Dendritic cell treated with granulocyte-macrophage colony-stimulating factor and Interleukin-4, amounts not matched to agents 40 ng/mL and 50 ng/mL, for 4 days (primary cell): ENCODE results near the gene DGKI.

Source experiments
- H3K27ac Mint-ChIP-seq: one replicate; pipeline ENCODE4 v1.8.0; 2022; ENCODE audit warnings: mild to moderate bottlenecking, mixed read lengths
- H3K27me3 Mint-ChIP-seq: one replicate; pipeline ENCODE4 v1.8.0; 2022; ENCODE audit warnings: mild to moderate bottlenecking, mixed read lengths
- H3K36me3 Mint-ChIP-seq: one replicate; pipeline ENCODE4 v1.8.0; 2022; ENCODE audit warnings: low read depth, mixed read lengths
- H3K4me1 Mint-ChIP-seq: one replicate; pipeline ENCODE4 v1.8.0; 2022; ENCODE audit warnings: low read depth, mixed read lengths
- H3K4me3 Mint-ChIP-seq: one replicate; pipeline ENCODE4 v1.8.0; 2022; ENCODE audit warnings: mild to moderate bottlenecking, moderate library complexity, mixed read lengths
- H3K9me3 Mint-ChIP-seq: one replicate; pipeline ENCODE4 v1.8.0; 2022; ENCODE audit warnings: mixed read lengths
- intact Hi-C: fragments of 100-400 bp; cut with micrococcal nuclease; formaldehyde crosslinking; loops from one replicate; pipeline ENCODE4 v1.15.0; 2022

DGKI gene

GRCh38 chr7:137862358-137862757 is 15.6 kb upstream of the DGKI start:
- Mint-ChIP-seq H3K27me3 (no peaks in the 10 kb centered on the region), H3K27ac (no peak overlapping the region), H3K4me3 (no peak overlapping the region), H3K36me3 (peaks cover 50% of the 10 kb centered on the region), H3K9me3 (peaks cover 8% of the 10 kb centered on the region), H3K4me1 (peaks cover 8% of the 10 kb centered on the region)
- intact Hi-C loops, result no loop called here

DNA sequence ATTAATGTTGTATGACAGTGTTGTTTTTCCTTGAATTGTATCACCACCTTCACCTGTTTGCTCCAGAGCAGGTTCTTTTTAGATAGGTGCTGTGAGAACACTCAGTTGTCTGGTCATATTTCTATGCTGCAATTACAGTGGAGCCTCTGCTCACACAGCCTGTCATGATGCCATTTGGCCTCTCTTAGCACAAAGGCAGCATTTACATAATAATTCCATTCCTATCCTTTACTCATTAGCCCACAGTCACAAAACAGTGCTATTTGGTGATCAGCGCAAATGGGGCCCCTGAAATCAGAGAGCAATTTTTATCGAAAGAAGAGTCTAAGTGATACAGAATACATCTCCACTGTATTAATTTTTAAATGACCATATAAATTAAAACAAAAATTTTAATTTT is 13.8 kb upstream of the DGKI start:
- intact Hi-C loops, result no loop called here
- Mint-ChIP-seq H3K36me3 (peaks cover 33% of the 10 kb centered on the region), H3K9me3 (no peaks in the 10 kb centered on the region), H3K27ac (no peak overlapping the region), H3K27me3 (no peaks in the 10 kb centered on the region), H3K4me1 (peaks cover 8% of the 10 kb centered on the region), H3K4me3 (no peak overlapping the region)

GRCh38 chr7:137853053-137853452 is 6.3 kb upstream of the DGKI start:
- H3K4me1 Mint-ChIP-seq, result no peaks in the 10 kb centered on the region
- no peak overlapping the region for H3K4me3 Mint-ChIP-seq
- no peaks in the 10 kb centered on the region for H3K36me3 Mint-ChIP-seq
- no peaks in the 10 kb centered on the region for H3K9me3 Mint-ChIP-seq
- no peak overlapping the region for H3K27ac Mint-ChIP-seq
- intact Hi-C loops, result no loop called here
- H3K27me3 Mint-ChIP-seq, result peaks cover 22% of the 10 kb centered on the region

- Mint-ChIP-seq H3K27me3 (peaks cover 30% of the 10 kb centered on the region), H3K4me1 (peaks cover 2% of the 10 kb centered on the region), H3K4me3 (no peak overlapping the region), H3K9me3 (no peaks in the 10 kb centered on the region), H3K36me3 (no peaks in the 10 kb centered on the region), H3K27ac (no peak overlapping the region)
- intact Hi-C loops, result no loop called here
Observed at GRCh38 chr7:137852108-137852507, 5.3 kb upstream of the DGKI start.

DNA sequence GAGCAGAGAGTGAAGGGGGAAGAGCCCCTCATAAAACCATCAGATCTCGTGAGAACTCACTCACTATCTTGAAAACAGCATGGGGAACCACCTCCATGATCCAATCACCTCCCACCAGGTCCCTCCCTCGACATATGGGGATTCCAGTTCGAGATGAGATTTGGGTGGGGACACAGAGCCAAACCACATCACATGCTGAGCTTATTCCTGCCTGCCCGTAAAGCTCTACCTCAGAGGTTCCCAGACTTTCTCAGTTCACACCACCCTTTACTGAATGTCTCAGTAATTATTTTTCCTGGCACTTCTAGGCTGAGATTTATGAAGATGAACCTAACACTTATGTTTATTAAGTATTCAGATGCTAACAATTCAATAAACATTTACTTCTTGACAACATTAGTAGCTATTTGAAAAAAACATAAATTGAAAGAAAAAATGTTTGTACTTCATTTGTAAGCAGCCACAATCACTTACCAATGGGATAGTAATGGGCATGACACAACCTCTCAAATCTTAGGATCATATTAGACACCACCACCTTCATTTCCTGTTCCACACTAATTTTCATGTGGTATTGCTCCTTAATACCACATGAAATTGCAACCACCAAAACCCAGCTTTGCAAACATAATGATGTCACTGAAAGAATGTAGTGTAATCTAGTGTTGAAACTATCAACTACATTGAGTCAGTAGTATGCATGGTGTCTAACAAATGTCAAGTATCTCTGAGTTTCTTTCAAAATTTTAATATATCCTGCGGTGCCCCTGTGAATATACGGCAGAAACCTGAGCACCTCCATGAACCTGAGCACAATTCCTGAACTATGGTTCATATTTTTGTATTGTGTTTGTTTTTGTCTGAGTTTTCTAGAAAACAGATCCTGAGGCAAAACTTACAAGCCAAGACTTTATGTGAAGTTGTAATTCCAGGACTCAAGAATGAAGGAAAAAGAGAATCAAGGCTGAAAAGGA is 4.5 kb upstream of the DGKI start:
- H3K27me3 Mint-ChIP-seq, result peaks cover 35% of the 10 kb centered on the region
- intact Hi-C loops, result no loop called here

GRCh38 chr7:137850571-137850970 is 3.8 kb upstream of the DGKI start:
- Mint-ChIP-seq H3K9me3 (no peaks in the 10 kb centered on the region), H3K4me1 (peaks cover 6% of the 10 kb centered on the region), H3K4me3 (no peak overlapping the region), H3K27ac (no peak overlapping the region), H3K27me3 (peaks cover 42% of the 10 kb centered on the region), H3K36me3 (no peaks in the 10 kb centered on the region)
- intact Hi-C loops, result no loop called here

More for the DNA sequence above, 4.5 kb upstream of the DGKI start:
- Mint-ChIP-seq H3K27ac (no peak overlapping the region), H3K36me3 (no peaks in the 10 kb centered on the region), H3K4me3 (no peak overlapping the region), H3K4me1 (peaks cover 6% of the 10 kb centered on the region), H3K9me3 (no peaks in the 10 kb centered on the region)

DNA sequence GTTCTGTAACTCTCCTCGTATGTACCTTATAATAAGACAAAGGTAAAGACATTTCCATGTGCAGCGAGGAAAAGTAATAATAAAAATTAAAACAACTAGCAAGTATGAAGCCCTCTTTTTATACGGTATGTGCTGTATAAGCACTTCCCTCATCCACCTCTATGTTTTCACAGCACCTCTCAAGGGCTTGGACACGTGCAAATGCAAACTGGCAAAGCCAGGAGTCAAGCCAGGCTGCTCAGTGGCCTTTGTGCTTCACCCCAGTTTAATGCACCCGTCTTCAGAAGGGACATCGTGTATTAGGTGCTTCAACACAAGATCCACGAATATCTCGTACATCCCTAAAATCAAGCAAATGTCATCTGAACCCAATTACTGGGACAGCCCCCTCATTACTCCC is 1.3 kb upstream of the DGKI start:
- Mint-ChIP-seq H3K27me3 (peaks cover 65% of the 10 kb centered on the region), H3K4me1 (peaks cover 6% of the 10 kb centered on the region), H3K9me3 (no peaks in the 10 kb centered on the region), H3K4me3 (no peak overlapping the region), H3K27ac (no peak overlapping the region), H3K36me3 (no peaks in the 10 kb centered on the region)
- intact Hi-C loops, result no loop called here

- Mint-ChIP-seq H3K9me3 (no peaks in the 10 kb centered on the region), H3K27ac (no peak overlapping the region), H3K4me3 (no peak overlapping the region), H3K27me3 (peaks cover 66% of the 10 kb centered on the region), H3K4me1 (peaks cover 6% of the 10 kb centered on the region), H3K36me3 (no peaks in the 10 kb centered on the region)
- intact Hi-C loops, result no loop called here
Observed at GRCh38 chr7:137847568-137848050, 835 bp upstream of the DGKI start.

DNA sequence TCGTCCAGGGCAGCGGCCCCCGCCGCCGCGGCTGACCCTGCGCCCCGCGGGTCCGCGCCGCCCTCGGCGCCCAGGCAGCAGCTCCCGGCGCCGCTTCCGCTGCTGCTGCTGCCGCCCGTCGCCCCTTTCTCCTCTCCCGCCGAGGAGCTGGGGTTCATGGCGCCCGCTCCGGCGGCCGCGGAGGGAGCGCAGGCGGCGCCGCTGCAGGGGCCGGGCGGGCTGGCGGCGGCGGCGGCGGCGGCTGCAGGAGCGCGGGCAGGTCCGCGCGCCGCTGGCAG is 286 bp downstream of the DGKI start:
- Mint-ChIP-seq H3K27ac (no peak overlapping the region), H3K4me3 (no peak overlapping the region), H3K4me1 (peaks cover 6% of the 10 kb centered on the region), H3K9me3 (no peaks in the 10 kb centered on the region), H3K36me3 (no peaks in the 10 kb centered on the region), H3K27me3 (peaks cover 68% of the 10 kb centered on the region)
- intact Hi-C loops, result no loop called here

GRCh38 chr7:137844677-137845425 is 1.9 kb downstream of the DGKI start:
- Mint-ChIP-seq H3K36me3 (no peaks in the 10 kb centered on the region), H3K27me3 (peaks cover 68% of the 10 kb centered on the region), H3K27ac (no peak overlapping the region), H3K4me1 (peaks cover 6% of the 10 kb centered on the region), H3K4me3 (no peak overlapping the region), H3K9me3 (no peaks in the 10 kb centered on the region)
- intact Hi-C loops, result no loop called here

DNA sequence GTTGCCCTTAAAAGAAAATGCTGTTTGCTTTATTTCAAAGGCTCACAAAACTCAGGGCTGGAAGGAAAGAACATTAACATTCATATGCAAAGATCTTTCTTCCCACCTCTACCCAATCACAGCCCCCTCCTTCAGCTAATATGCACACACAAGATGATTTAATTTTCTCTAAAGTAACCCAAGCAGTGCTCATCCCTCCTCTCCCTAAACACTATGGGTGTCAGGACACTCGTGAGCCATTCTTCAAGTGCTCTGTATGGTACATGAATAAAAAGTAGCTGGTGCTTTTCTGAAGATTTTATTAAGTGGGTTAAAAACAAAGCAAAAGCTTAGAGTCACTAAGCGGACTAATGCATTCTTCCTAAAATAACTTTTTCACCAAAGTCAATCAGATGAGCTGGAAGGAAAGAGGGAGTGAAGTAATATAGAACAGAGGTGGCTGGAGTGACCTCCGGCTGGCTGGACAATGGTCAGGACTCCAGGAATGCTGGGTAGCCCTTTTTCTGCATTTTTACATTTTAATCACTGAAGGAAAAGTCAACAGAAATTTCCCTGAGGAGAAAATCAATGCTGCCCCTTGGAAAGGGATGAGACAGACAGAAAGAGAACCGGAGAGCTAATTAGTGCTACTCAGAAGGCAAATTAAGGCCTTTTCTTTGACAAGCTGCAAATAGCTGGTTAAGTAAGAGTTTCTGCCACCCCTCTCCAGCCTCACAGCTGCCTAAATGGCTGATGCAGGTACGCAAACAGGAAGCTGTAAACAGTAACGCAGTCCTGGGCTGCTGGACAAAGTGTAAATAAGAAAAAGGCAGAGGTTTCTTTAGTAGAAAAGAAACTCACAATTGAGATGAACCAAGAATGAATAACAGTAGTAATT is 6.6 kb downstream of the DGKI start:
- H3K9me3 Mint-ChIP-seq, result no peaks in the 10 kb centered on the region
- peaks cover 35% of the 10 kb centered on the region for H3K27me3 Mint-ChIP-seq
- intact Hi-C loops, result no loop called here
- no peak overlapping the region for H3K4me3 Mint-ChIP-seq
- H3K4me1 Mint-ChIP-seq, result no peaks in the 10 kb centered on the region
- H3K36me3 Mint-ChIP-seq, result no peaks in the 10 kb centered on the region
- H3K27ac Mint-ChIP-seq, result no peak overlapping the region

GRCh38 chr7:137838706-137839315 is 8.0 kb downstream of the DGKI start:
- H3K36me3 Mint-ChIP-seq, result no peaks in the 10 kb centered on the region
- peaks cover 21% of the 10 kb centered on the region for H3K27me3 Mint-ChIP-seq
- H3K4me3 Mint-ChIP-seq, result no peak overlapping the region
- H3K27ac Mint-ChIP-seq, result no peak overlapping the region
- intact Hi-C loops, result no loop called here
- no peaks in the 10 kb centered on the region for H3K9me3 Mint-ChIP-seq
- H3K4me1 Mint-ChIP-seq, result no peaks in the 10 kb centered on the region

GRCh38 chr7:137836541-137836940 is 10.2 kb downstream of the DGKI start:
- Mint-ChIP-seq H3K4me3 (no peak overlapping the region), H3K4me1 (no peaks in the 10 kb centered on the region), H3K36me3 (no peaks in the 10 kb centered on the region), H3K9me3 (peaks cover 14% of the 10 kb centered on the region), H3K27me3 (peaks cover 11% of the 10 kb centered on the region), H3K27ac (no peak overlapping the region)
- intact Hi-C loops, result no loop called here
